HG02759 (cell line): ENCODE measurements around the gene RCE1.

ENCODE experiments used
- ATAC-seq: cut with Tn5 transposase; IDR thresholded peaks from one replicate; pipeline ENCODE4 v1.9.1; 2021; ENCODE audit warnings: mild to moderate bottlenecking, moderate library complexity; ENCODE audit not compliant: unreplicated experiment

Gene RCE1

DNA sequence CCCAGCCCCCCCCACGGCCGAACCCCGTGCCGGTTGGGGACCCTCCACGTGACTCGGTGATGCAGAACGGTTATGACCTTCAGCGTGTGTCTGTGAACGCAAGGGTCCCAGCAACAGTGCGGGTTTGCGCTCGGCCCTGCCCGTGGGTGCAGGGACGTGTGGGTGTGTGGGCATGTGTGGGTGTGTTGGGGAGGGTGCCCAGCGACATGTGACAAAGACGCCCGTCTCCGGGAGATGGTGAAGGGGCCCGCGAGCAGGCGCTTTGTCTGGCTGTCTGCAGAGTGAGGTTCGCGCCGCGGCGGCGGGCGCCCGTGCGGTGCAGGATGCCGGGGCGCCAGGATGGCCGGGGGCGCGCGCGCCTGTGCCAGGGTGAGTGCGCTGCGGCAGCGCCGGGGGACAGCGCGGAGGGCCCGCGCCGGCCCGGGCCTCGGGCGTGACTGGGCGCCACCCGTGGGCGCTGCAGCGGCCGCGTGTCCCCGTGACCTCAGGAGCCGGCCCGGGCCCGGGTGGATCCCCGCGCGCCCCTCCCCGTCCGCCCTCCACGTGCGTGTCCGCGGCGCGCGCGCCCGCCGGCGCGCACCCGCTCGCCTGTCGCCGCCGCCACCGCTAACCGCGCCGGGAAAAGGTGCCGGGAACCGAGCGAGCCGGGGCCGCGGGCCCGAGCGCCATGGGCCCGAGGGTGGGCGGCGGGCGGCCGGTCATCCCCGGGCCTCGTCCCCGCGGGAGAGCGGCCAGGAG is 13.4 kb downstream of the RCE1 start, which contains the start of gene LRFN4:
Gene LRFN4 (plus strand): TSS at position 569 of the 738 bp plus-strand sequence. CDS start 681 bp downstream, outside the sequence.
- ATAC-seq: peak; percentile 40

- no peak for ATAC-seq
These were observed 14.1 kb downstream of the RCE1 start for GRCh38 chr11:66857234-66857926.

DNA sequence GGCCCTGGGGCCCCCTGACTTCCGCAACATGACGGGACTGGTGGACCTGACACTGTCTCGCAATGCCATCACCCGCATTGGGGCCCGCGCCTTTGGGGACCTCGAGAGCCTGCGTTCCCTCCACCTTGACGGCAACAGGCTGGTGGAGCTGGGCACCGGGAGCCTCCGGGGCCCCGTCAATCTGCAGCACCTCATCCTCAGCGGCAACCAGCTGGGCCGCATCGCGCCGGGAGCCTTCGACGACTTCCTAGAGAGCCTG is 14.6 kb downstream of the RCE1 start:
- ATAC-seq: no peak

DNA sequence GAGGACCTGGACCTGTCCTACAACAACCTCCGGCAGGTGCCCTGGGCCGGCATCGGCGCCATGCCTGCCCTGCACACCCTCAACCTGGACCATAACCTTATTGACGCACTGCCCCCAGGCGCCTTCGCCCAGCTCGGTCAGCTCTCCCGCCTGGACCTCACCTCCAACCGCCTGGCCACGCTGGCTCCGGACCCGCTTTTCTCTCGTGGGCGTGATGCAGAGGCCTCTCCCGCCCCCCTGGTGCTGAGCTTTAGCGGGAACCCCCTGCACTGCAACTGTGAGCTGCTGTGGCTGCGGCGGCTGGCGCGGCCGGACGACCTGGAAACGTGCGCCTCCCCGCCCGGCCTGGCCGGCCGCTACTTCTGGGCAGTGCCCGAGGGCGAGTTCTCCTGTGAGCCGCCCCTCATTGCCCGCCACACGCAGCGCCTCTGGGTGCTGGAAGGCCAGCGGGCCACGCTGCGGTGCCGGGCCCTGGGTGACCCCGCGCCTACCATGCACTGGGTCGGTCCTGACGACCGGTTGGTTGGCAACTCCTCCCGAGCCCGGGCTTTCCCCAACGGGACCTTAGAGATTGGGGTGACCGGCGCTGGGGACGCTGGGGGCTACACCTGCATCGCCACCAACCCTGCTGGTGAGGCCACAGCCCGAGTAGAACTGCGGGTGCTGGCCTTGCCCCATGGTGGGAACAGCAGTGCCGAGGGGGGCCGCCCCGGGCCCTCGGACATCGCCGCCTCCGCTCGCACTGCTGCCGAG is 15.1 kb downstream of the RCE1 start:
- no peak for ATAC-seq

DNA sequence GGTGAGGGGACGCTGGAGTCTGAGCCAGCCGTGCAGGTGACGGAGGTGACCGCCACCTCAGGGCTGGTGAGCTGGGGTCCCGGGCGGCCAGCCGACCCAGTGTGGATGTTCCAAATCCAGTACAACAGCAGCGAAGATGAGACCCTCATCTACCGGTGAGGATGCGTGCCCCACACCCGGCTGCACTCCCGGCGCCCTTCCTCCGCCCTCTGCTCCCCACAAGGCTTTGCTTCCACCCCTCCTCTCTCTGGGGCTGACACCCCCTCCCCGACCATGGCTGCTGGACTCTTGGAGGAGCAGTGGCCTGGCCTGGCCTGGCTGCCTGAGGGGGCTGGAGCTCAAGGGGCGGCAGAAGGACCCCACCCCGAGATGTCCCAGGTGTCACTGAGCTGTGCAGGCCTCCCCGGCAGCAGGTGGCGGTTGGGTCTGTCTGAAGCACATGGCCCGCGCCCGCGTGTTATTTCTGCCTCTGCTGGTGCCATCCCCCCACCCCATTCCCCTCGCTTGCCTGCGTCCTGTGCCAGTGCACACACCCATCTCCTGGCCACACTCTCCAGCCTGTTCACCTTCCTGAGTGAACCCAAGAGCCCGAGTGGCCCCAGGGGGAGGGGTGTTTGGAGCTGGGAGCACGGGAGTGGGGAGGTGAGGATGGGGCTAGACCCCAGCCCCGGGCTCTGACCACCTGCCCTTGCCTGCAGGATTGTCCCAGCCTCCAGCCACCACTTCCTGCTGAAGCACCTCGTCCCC is 15.9 kb downstream of the RCE1 start:
- no peak for ATAC-seq

DNA sequence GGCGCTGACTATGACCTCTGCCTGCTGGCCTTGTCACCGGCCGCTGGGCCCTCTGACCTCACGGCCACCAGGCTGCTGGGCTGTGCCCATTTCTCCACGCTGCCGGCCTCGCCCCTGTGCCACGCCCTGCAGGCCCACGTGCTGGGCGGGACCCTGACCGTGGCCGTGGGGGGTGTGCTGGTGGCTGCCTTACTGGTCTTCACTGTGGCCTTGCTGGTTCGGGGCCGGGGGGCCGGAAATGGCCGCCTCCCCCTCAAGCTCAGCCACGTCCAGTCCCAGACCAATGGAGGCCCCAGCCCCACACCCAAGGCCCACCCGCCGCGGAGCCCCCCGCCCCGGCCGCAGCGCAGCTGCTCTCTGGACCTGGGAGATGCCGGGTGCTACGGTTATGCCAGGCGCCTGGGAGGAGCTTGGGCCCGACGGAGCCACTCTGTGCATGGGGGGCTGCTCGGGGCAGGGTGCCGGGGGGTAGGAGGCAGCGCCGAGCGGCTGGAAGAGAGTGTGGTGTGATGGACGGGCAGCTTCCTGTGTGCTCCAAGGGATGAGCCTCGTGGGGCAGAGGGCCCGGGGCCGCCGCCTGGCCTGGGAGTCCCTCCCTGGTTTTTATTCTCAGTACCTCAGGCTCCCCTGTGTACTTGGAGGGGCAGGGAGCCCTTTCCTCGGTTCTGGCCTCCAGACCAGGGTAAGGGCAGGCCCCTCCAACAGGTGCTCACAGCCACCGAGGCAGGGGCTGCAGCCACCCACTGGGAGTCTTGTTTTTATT is 16.6 kb downstream of the RCE1 start:
- no peak for ATAC-seq

DNA sequence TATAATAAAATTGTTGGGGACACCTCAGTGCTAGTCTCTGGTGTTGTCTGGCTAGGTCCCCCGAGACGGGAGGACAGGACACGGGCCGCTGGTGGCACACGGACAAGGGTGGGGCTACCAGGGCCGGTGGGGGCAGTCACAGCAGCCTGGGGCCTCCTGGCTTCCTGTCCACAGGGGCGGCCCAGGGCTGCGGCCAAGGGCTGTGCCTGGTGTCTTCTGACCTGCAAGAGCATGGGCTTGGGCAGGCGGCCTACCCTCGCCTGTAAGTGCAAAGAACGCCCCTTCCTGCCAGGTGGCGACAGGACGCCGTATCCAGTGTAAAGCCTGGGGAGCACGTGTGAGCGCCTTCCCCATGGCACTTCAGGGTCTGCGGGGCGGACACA is 17.2 kb downstream of the RCE1 start:
- no peak for ATAC-seq

GRCh38 chr11:66861038-66861773 is 18.0 kb downstream of the RCE1 start:
- no peak for ATAC-seq

- ATAC-seq: no peak
These were observed 18.7 kb downstream of the RCE1 start for GRCh38 chr11:66861774-66862558.

DNA sequence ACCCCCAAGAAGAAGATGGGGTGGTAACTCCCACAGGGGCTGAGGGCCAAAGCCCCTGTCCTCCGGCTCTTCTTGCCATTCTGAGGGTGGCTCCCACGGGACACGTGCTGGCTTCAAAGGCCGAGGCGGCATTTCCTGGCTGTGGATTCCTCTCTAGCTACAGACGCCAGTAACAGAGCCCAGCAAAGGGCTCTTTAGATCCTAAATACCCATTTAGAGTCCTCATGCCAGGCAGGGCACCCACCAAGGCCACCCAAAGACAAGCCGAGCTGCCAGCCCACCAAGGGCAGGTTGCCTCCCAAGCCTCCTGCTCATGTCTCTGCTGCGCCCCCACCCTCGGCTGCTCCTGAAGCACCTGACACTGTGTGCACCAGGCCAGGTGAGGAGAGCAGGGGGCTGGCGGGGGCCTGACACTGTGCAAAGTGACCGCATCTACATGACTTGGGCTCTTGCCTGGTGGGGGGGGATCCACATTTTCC is 19.4 kb downstream of the RCE1 start:
- no peak for ATAC-seq

- ATAC-seq: no peak
These were observed 20.3 kb downstream of the RCE1 start for GRCh38 chr11:66863428-66864125.

GRCh38 chr11:66864172-66864901 is 21.1 kb downstream of the RCE1 start:
- ATAC-seq: no peak

DNA sequence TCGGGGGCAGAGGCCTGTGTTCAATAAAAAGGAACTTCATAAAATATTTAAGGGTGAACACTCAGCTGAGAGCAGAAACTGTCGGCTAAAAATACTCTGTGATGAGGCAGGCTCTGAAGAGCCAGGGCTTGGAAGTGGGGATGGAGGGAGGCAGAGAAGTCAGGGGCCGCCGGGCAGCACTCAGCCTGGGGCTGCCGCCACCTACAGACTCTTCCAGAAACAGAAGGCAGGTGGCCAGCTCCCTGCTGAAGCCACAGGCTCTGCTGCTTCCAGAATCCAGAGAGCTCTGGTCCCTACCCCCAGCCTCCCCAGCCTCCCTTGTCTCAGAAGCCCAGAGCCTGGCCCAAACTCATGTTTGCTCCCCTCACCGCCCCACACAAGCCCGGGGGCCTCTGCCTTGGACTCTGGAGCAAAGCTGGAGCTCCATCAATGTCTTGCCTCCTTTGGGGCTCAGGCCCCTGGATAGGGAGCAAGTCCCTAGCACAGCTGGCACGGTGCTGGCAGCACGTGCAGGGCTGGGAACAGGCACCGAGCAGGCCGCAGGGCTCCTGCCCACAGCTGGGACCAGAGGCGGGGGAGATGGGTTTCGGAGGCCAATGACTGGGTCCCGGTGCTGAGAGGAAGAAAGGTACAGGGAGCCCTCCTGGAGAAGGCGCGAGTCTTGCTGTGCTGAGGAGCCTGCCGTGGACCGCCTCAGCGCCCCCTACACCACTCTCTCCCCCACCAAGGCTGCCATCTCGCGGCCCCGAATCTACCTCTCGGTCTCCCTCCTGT is 21.9 kb downstream of the RCE1 start:
- ATAC-seq: no peak

DNA sequence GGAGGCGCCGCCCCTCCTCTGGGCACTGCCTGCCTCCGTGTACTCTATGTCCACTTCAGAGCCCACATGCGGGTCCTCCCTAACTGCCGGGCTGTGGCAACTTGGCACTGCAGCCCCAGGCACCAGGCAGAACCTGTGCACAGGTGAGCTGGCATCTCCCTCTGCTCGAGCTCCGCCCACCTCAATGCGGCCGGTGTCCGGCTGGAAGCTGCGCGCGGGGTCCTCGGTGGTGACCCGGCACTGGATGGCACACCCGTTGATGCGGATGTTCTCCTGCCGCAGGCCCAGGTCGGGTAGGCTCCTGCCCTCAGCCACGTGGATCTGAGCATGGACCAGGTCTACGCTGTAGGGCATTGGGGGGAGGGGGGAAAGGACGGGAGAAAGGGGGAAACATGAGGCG is 22.8 kb downstream of the RCE1 start:
- ATAC-seq: no peak

GRCh38 chr11:66866511-66866986 is 23.3 kb downstream of the RCE1 start:
- no peak for ATAC-seq

- no peak for ATAC-seq
These were observed 24.3 kb downstream of the RCE1 start for GRCh38 chr11:66867425-66868040.
